ENCODE measurements around the gene DSCAML1.

GRCh38 chr11:117501237-117501898, 295.6 kb downstream of the DSCAML1 start:
- TF ChIP-seq EZH2 (IDR thresholded peaks at IDR 0.05) (no peak), ATF3 (IDR thresholded peaks at IDR 0.05) (no peak), POLR2A (IDR thresholded peaks at IDR 0.05; ENCODE audit: borderline replicate concordance, extremely low read depth, insufficient read depth, insufficient read length) (no peak), POLR2AphosphoS5 (IDR thresholded peaks at IDR 0.05; ENCODE audit: low read depth, low read length) (no peak), CEBPB (IDR thresholded peaks at IDR 0.05; ENCODE audit: low read depth) (no peak)

Measured in HCT116 (cell line).